Fibroblast of peridontal ligament (primary cell): Measurements from ENCODE around the gene RNF150.

Source experiments
- DNase-seq: peaks from one replicate; pipeline ENCODE4 v3.0.0-alpha.2; 2010; ENCODE audit errors: extremely low read depth

The RNF150 gene

DNA sequence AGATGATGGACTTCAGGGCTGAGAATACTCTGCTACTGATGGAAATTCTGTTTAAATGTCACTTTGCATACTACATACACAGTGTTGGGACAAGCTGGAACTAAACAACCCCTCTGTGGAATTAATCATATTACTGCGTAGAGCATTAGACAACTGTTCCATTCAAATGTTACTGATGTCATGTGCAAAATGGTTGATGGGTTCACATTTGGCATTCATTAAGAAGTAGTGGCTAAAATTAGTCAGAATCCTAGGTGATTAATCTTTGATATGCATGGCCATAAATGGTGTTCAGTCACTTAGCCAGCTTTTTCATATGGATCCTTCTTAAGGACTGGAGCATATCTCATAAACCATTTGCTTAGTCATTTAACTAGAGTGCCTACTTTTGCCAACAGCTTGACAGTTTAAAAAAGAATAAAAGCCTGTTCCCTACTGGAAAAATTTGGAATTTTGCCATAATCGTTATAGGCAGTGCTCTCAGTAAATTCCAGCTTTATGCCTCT is 105.2 kb downstream of the RNF150 start:
- DNase-seq, result peak; percentile 79

DNA sequence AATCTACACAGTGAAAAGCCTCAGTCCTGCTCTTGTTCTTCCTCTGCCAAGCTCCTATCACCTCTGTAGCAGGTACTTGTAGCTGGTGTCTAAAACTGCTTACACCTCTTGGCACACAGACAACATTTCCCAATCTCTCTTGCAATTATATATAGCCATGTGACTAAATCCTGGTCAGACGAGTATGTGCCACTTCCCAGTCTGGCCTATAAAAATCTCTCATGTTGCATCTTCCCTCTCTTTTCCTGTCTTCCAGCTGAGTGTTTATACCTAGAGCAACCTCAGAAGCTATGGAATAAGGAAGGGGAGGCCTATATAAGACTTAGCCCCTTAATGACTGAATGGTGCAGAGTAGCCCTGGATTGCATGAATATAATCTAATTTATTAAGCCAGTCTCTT is 105.8 kb downstream of the RNF150 start:
- DNase-seq, result no peak

DNA sequence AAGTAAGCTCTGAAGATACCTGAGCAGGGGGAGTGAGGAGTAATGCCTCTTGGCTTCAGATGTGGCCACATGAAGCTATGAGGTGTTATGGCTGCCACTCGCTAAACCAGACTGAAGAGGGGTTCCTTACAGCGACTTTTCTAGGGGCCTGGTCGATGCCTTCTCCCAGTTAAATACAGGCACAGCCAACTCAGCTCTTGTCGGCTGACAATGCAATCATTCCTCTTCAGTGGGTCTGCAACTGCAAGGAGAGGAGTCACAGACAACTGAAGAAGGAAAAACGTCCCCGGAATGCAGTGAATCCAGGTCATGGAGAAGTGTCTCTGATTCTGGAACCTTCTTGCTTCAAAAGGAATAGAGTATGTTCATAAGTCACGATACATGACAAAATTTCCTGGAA is 106.4 kb downstream of the RNF150 start:
- no peak for DNase-seq

DNA sequence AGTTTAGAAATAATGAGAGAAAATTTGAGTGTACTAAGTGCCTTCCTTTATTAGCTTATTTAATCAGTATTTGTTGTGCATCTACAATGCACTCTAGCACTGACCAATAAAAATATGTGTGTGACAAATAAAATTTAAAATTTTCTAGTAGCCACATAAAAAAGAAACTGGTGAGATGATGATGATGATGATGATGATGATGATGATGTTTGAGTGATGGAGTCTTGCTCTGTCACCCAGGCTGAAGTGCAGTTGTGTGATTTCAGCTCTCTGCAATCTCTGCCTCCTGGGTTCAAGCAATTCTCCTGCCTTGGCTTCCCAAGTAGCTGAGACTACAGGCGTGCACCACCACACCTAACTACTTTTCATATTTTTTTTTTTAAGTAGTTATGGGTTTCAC is 110.2 kb downstream of the RNF150 start:
- DNase-seq, result no peak

DNA sequence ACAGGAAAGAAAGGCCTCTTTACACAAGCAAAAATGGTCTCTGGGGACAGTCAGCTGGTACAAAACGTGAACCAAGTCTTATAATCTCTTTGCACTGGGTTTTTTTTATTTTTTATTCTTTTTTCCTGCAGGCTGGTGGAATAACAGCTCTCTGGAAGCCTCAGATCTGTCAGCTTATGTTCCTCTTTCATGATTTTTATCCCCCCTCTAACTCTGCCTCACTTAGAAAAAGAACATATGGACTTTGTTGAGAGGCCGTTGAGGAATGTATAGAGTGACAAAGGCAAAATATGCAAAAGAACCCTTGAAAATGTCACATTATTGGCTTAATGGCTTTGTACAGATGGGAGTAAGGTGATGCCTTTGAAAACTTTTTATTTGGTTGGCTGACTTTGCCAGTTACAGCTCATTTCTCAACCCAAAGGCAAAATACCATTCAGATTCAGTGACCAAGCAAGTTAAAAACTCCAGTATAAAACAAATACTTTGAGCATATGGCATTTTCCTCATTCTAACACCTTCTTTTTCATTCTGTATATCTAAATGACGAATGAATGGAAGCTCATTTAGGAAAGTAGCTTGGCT is 111.1 kb downstream of the RNF150 start:
- DNase-seq, result no peak

DNA sequence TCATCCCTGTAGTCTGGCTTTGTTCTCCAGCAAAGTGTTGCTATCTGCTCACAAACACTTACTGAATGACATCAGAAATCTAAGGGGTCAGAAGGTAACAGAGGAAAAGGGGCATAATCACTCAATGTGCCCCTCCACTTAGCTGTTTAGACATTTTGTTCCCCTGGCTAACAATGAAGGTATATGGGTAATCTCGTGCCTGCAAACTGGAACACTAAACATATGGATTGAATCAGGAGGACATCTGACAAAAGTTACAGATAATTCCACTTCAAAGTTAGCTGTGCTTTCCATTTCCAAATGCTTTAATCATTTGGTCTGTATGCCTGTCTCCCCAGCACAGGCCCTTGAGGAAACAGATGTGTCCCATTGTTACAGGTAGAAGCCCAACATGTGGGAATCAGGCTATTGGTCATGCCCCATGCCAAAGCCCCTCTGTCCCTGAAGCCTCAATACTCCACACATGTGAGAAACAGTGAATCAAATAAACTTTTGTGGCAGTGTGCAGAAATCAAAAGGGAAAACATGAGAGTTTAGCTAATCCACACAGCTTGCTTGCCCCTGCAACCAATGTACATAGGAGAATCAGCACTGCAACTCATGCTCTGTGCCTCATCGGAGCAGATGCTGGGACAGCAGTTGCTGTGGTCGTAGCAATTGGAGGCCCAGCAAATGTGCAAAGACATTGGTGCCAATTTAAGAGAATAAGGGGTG is 111.7 kb downstream of the RNF150 start:
- DNase-seq, result peak; percentile 60

DNA sequence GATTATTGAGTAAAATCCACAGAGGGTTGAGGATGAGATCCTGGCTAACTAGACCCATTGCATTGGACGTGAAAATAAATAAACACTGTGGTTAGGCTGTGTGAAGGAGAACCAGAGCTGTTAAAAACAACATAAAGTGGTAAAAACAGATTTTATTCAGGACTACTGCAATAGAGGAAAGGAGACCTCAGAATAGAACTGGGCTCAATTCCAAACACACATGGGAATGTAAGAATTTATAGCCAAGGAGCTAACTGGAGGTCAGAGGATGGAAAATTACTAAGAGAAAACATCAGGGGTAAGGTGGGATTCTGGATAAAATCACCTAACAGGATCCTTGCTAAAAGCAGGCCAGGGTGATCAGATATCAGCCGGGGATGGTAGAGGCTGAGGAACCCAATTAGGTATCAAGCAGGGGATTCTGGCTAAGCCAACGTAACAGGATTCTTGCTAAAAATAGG is 112.4 kb downstream of the RNF150 start:
- peak; percentile 88 for DNase-seq

DNA sequence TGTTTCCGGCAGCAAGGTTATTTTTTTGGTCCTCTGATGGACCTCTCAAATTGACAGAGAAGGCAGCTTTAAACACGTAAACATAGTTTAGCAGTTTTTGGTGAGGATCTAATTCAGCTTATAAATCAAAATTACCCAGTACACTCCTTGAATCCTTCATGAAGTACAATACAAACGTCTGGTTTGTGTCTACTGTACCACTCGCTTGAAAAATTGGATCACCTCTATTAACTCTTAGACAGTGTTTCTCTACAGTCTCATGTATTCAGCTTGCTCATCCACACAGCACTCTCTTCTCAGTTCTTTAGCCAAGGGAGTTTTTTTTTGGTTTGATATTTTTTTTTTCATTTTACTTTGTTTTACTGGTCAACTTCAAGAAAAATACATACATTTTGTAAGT is 113.5 kb downstream of the RNF150 start:
- DNase-seq, result no peak

DNA sequence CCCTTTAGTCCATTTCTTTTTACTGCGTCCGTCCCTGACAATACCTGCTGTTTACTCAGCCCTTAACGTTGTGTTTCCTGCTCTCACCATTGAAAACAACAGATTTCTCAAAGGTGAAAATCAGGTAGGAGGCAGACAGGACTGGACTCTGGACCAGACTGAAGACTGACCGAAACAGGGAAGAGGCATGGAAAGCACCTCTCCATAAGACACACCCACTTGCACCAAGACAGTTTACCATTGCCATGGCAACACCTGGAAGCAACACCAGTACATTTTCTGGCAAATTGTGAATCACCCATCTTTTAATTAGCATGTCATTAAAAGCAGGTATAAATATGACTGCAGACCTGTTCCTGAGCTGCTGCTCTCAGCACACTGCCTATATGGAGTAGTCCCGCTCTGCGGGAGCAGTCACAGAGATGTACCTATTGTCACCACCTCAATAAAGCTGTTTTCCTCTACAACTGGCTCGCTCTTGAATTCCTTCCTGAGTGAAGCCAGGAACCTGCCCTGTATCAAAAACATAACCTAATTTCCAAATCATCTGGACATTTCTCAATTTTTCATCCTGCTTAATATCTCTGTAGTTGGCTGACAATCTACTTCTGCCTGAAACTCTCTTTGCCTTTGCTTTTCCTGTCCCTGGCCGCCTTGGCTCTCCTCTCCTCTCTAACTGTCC is 117.0 kb downstream of the RNF150 start:
- DNase-seq, result no peak

DNA sequence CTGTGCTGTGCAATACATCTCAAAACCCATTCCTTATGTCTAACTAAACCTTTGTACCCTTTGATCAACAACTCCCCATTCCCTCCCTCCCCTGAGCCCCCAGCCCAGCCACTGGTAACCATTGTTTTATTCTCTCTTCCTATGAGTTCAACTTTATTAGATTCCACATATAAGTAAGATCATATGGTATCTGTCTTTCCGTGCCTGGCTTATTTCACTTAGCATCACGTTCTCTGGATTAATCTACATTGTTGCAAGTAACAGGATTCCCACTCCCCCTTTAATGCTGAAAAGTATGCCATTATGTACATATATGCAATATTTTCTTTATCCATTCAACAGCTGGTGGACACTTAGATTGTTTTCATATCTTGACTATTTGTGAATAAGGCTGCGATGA is 119.4 kb downstream of the RNF150 start:
- no peak for DNase-seq

DNA sequence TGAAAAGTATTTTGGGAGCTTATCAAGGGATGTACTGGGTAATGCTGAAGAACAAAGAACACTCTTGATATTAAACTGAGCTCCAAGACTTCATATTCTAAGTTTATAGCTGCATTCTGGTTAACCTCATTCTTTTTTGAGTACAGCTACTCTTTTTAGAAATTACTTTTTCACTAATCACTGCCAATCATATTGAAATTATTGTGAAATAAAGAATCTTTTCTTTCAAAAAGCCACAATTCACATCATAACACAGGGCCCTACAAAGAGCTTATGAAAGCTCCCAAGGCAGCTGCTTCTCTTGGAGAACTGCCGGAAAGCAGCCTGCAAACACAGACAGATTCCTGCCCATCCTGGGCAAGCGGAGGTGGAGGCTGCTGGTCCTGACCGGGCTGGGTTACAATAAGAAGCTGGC is 121.4 kb downstream of the RNF150 start:
- DNase-seq, result peak; percentile 19

DNA sequence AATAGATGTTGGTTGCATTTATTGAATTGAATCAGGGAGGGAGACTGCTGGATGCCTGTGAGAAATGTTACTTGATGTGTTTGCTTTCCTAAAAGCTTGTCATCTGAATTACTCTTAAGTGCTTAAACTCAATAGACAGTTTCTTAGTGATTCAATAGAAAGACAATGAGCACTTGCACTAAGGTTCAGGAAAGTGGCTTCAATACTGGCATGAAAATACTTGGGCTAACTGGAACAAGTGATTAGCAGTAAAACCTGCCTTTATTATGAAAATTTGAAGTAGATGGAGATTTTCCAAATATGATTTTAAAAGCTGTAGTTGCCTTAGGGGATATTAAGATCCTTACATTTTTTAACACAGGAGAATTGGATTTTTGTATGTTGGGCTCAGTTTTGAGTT is 123.3 kb downstream of the RNF150 start:
- no peak for DNase-seq

DNA sequence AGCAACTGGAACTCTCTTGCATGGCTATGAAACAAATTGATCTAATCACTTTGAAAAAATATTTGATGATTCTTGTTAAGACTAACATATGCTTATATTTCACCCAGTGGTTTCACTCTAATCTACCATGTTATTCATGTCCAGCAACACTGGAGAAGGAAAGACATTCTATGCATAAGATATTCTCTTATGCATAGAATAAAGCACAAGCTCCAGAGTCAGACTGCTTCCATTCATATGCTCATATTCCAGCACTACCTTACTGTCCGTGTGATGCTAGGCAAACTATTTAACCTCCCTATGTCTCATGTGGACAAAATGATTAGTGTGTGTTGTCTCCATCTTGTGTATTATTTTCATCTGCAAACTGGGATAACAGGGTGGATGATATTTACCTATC is 124.1 kb downstream of the RNF150 start:
- no peak for DNase-seq

DNA sequence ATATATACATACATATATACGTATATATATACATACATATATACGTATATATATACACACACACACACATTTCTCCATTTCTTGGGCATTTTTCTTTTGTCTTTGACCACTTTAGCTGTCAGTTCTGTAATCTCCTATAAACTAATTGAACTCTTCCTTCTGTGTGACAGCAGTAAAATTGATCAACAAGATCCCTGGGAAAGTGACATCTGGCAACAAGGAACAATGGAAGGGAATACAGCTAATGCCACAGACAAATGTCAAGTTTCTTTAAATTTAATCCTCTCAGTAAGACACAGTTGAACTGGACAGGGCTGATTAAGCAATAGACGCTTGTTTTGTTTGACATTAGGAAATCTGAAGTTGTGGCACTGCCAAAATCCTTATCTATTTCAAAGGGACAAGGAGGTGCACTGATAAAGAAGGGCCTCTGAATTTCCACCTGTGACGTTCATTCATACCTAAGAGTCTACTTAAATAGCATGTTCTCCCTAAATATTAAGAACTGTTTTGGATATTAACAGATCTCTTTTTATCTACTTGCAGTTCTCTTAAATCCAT is 126.9 kb downstream of the RNF150 start:
- no peak for DNase-seq

DNA sequence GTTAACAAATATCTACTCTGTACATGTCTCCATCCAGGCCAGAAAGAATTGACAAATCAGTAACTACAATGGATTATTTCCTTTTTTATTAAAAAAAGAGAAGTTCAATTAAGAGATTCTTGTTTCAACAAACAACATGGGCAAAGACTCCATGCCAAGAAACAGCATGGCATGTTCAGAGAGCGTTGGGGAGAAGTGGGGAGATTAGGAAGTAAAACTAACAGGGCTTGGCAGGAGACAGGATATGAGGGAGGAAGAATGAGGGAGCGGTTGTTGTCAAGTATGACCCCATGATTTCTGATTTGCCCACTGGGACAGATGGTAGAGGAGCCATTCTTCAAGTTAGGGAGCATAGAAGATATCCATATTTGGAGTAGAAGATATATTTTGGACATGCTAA is 128.4 kb downstream of the RNF150 start:
- DNase-seq, result no peak

DNA sequence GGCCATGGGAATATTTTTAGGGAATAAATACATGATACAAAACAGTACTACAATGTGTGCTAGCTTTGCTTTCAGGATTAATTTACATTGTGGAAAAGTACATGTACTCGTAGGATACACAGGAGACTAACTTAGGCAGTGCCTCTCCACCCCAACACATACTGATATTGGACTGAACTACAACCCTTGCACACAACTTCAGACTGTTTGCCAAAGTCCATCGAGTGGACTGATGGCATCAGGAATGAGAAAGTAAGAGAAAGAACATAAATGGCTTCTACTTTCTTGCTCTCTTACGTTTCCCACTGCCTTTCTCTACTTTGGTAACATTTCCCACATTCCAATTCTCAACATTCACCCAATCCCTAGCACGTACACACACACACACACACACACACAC is 130.1 kb downstream of the RNF150 start:
- no peak for DNase-seq

DNA sequence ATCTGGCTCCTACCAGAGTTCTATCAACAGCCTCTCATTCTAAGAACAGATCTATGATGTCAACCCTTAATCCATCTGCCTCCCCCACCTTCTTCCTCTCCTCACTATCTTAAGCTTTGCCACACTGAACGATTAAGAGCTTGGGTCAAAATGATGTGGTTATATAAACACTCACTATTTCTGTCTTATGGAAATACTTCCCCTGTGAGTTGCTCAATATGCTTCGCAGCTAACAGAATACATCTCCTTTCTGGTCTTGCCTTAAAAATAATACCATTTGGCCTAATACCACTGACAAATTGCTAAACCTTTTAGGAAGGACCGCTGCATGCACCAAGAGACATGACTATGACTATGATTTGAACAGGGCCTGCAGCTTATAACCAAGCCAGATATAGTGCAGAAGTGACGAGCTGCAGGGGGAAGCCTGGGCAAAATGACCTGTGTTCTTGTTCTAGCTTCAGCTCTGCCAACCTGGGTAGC is 130.9 kb downstream of the RNF150 start:
- DNase-seq, result peak; percentile 91

DNA sequence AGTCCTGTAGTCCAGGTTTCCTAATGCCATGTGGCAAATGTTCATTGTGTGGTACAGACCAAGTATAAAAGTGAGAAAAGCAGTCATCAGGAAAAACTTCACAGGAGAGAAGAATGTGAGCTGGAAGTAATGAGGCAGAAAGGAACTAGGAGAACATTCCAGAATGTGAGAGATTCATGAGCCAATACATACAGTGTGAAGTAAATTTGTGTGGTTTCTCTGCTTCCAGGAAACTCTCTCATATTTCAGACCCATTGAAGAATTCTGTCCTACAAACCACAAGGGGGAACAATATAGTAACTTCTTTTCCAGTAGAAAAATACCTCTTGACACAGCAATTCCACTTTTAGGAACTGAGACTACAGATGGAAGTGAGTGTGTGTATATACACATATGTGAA is 136.5 kb downstream of the RNF150 start:
- DNase-seq, result peak; percentile 85

DNA sequence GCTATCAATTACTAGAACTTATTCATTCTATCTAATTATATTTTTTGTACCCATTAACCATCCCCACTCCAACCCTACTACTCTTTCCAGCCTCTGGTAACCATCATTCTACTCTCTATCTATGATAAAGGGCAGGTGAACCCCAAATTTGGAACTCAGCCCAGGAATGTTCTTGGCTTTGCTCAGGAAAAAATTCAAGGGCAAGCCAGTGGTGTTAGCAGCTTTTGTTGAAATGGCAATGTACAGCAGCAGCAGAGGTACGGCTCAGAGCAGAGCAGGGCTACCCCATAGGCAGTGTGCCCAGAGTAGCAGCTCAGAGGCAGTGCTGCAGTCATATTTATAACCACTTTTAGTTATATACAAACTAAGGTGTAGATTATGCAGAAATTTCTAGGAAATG is 138.2 kb downstream of the RNF150 start:
- no peak for DNase-seq

DNA sequence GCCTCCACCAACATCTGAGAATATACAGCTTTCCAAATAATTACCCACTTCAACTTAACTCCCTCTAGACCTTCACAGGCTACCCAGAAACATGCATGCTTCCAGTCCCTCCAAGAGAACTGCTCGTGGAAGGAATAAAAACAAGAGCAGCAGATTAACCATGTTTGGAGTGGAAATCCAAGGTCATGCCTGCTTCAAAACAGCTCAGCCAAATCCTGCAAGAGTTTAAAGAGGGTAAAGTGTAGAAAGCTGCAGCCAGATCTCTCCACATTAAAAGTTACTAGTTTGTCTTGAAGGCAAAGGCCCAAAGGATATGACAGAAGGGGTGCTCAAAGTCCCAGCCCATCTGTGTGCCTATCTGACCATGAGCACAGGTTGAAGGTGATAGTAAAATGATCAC is 139.3 kb downstream of the RNF150 start:
- DNase-seq, result no peak

DNA sequence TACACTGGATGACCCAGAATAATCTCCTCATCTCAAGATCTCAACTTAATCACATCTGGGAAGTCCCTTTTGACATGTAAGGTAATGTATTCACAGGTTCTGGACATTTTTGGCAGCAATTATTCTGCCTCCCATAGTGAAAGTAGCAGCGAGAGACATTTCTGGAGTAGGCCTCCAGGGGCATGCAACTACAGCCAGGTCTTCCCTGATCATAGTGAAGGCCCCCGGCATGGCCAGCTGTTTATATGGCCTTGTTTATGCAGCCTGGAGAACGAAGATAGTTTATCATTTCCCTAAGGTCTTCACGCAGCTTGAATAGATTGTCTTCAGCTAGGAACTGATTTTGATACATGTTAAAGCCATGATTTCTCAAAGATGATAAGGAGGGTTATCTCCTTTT is 139.9 kb downstream of the RNF150 start:
- DNase-seq, result no peak

DNA sequence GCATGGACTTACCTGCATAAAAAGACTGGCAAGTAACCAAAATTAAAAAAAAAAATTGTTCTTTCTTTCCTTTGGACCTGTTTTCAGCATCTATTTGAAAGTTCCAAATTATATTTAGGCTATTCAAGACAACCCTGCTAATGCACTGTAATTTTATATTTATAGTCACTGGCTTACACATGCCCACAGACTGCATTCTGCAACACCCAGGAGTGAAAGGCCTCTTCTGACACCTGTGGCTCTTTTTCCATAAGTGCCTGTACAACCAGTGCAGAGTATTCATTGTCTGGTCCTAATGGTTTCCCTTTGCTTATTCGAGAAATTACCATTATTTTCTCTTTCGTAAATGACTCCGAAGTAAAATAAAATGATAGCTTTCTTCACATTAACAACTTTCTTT is 143.3 kb downstream of the RNF150 start:
- DNase-seq, result no peak

DNA sequence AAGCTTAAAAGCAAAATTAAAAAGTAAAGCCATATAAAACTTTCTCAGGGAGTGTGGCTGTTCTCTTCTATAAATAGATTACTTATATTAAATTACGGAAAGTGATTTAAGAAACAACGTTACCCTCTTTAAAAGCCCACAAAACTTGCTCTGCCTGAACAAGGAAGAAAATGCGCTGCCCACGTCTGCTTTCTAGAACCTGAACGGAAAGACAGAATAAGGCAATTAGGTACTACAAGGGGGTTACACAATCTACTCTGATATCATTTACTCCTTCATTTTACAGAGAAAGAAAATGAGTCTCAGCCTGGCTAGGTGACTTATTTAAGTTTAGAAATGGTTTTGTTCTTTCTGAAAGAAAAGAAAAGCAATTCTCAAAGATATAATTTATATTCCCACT is 147.2 kb downstream of the RNF150 start:
- no peak for DNase-seq
